K562 (cell line): ENCODE data around the gene ZNF319. TPM values are rescaled to one million over a fixed set of nuclear protein-coding genes. Genes with fewer than 3 reads are reported as not detected.

Experiments
- BCOR ChIP-seq: fragments of 450-650 bp; IDR thresholded peaks from 2 replicates; pipeline ENCODE4 v1.6.1; 2016
- BMI1 ChIP-seq: fragments of 150-350 bp; IDR thresholded peaks from 2 replicates; pipeline ENCODE4 v1.6.1; 2014; ENCODE audit warnings: low read length
- CBX5 ChIP-seq: IDR thresholded peaks from 2 replicates; pipeline ENCODE4 v1.6.1; 2014; ENCODE audit warnings: low read depth, borderline replicate concordance
- DNMT1 ChIP-seq: fragments of 450-650 bp; IDR thresholded peaks from 2 replicates; pipeline ENCODE4 v1.6.1; 2016; ENCODE audit warnings: antibody characterized with exemption, mild to moderate bottlenecking
- ELF4 ChIP-seq: fragments of 450-650 bp; formaldehyde crosslinking; IDR thresholded peaks from 2 replicates; pipeline ENCODE4 v1.4.0; 2022; ENCODE audit warnings: missing genetic modification characterization
- FIP1L1 ChIP-seq: fragments of 200-400 bp; formaldehyde crosslinking; IDR thresholded peaks from 2 replicates; pipeline ENCODE4 v1.6.1; 2018; ENCODE audit warnings: mild to moderate bottlenecking, low read depth, low read length; ENCODE audit not compliant: poor library complexity, severe bottlenecking
- MCM5 ChIP-seq: fragments of 450-650 bp; IDR thresholded peaks from 2 replicates; pipeline ENCODE4 v1.6.1; 2016; ENCODE audit warnings: low read depth
- MYBL2 ChIP-seq, 2 experiments: fragments of 450-650 bp in 1 of 2; sonication (generic) in 1 of 2; formaldehyde crosslinking in 1 of 2; IDR thresholded peaks; 2 replicates each; pipeline versions ENCODE4 v1.6.1 to v1.8.1; 2017 to 2022; ENCODE audit warnings: borderline replicate concordance in 1 of 2, inconsistent platforms in 1 of 2, low read depth in 1 of 2, mild to moderate bottlenecking in 1 of 2, missing genetic modification reagents in 1 of 2, moderate library complexity in 1 of 2
- NR4A1 ChIP-seq, 2 experiments: fragments of 250-450 bp in 1 of 2; fragments of 450-650 bp in 1 of 2; sonication (Bioruptor Pico) in 1 of 2; IDR thresholded peaks; 2 replicates each; pipeline versions ENCODE4 v1.4.0 to v1.6.1; 2016 to 2020; ENCODE audit warnings: mild to moderate bottlenecking in 2 of 2, missing compliant biosample characterization in 1 of 2, missing genetic modification characterization in 1 of 2, moderate library complexity in 1 of 2
- OTX1 ChIP-seq: fragments of 450-650 bp; formaldehyde crosslinking; IDR thresholded peaks from 2 replicates; pipeline ENCODE4 v1.4.0; 2022; ENCODE audit warnings: mild to moderate bottlenecking
- POLR2B ChIP-seq: fragments of 450-650 bp; IDR thresholded peaks from 2 replicates; pipeline ENCODE4 v1.6.1; 2018; ENCODE audit warnings: low read depth; ENCODE audit not compliant: partially characterized antibody
- POLR3A ChIP-seq: IDR thresholded peaks from 2 replicates; pipeline ENCODE4 v1.6.1; 2011; ENCODE audit warnings: borderline replicate concordance, mild to moderate bottlenecking, moderate library complexity; ENCODE audit not compliant: insufficient read length, insufficient read depth; ENCODE audit errors: extremely low read depth
- RB1 ChIP-seq: fragments of 450-650 bp; IDR thresholded peaks from 2 replicates; pipeline ENCODE4 v1.6.1; 2017; ENCODE audit warnings: low read depth, mild to moderate bottlenecking
- SMARCA5 ChIP-seq: fragments of 450-650 bp; IDR thresholded peaks from 2 replicates; pipeline ENCODE4 v1.6.1; 2016
- SRF ChIP-seq, 2 experiments: fragments of 250-450, 450-650 bp in 1 of 2; sonication (Bioruptor Pico) in 1 of 2; sonication (generic) in 1 of 2; formaldehyde crosslinking; IDR thresholded peaks; 2 replicates each; pipeline versions ENCODE4 v1.5.0 to v1.5.1; 2020 to 2022; ENCODE audit warnings: mild to moderate bottlenecking in 1 of 2, missing genetic modification reagents in 1 of 2
- STAG1 ChIP-seq: sonication (generic); formaldehyde crosslinking; IDR thresholded peaks from 2 replicates; pipeline ENCODE4 v1.5.0; 2020; ENCODE audit warnings: missing genetic modification reagents, borderline replicate concordance
- TBL1XR1 ChIP-seq, 2 experiments: IDR thresholded peaks; 2 replicates each; pipeline ENCODE4 v1.6.1; 2012; ENCODE audit warnings: improper control_type of control experiment in 2 of 2, low read length in 2 of 2, mild to moderate bottlenecking in 1 of 2
- TEAD1 ChIP-seq, 2 experiments: fragments of 450-650 bp in 1 of 2; sonication (generic) in 1 of 2; formaldehyde crosslinking; IDR thresholded peaks; 2 replicates each; pipeline versions ENCODE4 v1.4.0 to v1.8.0; 2020 to 2022; ENCODE audit warnings: mild to moderate bottlenecking in 2 of 2, missing genetic modification reagents in 1 of 2
- ZNF778 ChIP-seq: fragments of 450-650 bp; formaldehyde crosslinking; IDR thresholded peaks from 2 replicates; pipeline ENCODE4 v1.4.0; 2020; ENCODE audit warnings: mild to moderate bottlenecking, moderate library complexity
- polyA plus RNA-seq, 8 experiments: library from polyadenylated mRNA; depleted of rRNA in 4 of 8; stranded (reverse) in 5 of 8; unstranded in 3 of 8; fragments of >200 nt; fragmentation: Nextera tagmentation in 2 of 8; fragmentation: Illumina TruSeq in 1 of 8; extraction: Ambion mirVana in 2 of 8; extraction: Trizol in 1 of 8; gene quantifications; 2 replicates each; pipeline versions ENCODE4 v1.2.1 to v1.2.3, GENCODE V29; 2011 to 2014; ENCODE audit warnings: inconsistent platforms in 1 of 8, missing spikeins in 1 of 8
- total RNA-seq, 7 experiments: library from RNA; depleted of rRNA in 6 of 7; stranded (reverse); fragments of >200 nt in 6 of 7; fragmentation: Illumina TruSeq in 2 of 7; extraction: Trizol in 2 of 7; gene quantifications; 2 replicates each; pipeline versions ENCODE4 v1.2.1 to v1.2.3, GENCODE V29; 2011 to 2021; ENCODE audit warnings: low replicate concordance in 1 of 7
- TF ChIP-seq, protein P1 (sequence below): fragments of 250-450 bp; sonication (Bioruptor Pico); IDR thresholded peaks from 2 replicates; pipeline ENCODE4 v1.8.0; 2022; ENCODE audit warnings: moderate library complexity, mild to moderate bottlenecking, inconsistent platforms
- TF ChIP-seq, protein P2 (sequence below): sonication (generic); formaldehyde crosslinking; IDR thresholded peaks from 2 replicates; pipeline ENCODE4 v1.8.1; 2023; ENCODE audit warnings: mild to moderate bottlenecking, missing genetic modification reagents
- TF ChIP-seq, protein P3 (sequence below), 2 experiments: fragments of 450-650 bp; IDR thresholded peaks; 2 replicates each; pipeline ENCODE4 v1.6.1; 2016

ZNF319 gene
- total and polyA plus RNA-seq, 9 of the 15 experiments (the other 6 are each of a cell fraction or from before 2014, with no cell fraction given), result 0.20 to 5.7 (median 1.4) TPM

DNA sequence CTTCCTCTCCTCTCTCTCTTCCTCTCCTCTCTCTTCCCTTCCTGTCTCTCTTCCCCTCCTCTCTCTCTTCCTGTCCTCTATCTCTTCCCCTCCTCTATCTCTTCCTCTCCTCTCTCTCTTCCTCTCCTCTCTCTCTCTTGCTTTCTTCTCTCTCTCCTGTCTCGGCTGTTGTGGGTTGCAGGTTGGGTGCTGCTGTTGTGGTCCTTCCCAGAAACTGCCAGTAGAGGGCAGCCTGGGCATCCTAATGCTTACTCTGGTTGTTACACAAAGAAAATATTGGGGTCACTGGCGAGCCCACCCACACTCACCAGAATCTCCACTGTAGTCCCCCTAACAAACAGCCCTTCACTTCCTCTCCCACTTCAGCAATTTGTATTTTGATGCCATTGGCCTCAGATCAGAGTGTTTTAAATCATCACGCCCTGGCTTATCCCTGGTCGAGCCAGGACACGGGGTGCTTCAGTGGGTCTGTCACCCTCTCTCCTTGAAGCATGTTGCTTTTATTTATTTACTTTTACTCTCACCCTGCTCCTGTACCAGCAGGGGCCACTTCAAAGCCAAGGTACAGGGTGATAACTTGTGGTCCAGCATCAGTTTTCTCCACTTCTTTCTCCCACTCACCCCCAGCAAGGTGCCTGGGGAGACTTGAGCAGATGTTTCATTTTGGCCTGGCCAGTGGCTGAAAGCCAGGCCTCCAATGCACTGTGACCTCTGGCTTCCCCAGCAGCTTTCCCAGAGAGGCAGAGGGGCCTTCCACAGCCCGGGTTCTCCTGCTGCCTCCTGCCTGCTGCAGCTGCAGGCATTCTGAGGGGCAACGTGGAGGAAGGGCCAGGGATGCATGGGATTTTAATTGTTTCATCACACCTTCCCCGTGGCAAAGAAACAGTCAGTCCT is 20.4 kb upstream of the ZNF319 start (continued):
- TF ChIP-seq, protein P1, sequence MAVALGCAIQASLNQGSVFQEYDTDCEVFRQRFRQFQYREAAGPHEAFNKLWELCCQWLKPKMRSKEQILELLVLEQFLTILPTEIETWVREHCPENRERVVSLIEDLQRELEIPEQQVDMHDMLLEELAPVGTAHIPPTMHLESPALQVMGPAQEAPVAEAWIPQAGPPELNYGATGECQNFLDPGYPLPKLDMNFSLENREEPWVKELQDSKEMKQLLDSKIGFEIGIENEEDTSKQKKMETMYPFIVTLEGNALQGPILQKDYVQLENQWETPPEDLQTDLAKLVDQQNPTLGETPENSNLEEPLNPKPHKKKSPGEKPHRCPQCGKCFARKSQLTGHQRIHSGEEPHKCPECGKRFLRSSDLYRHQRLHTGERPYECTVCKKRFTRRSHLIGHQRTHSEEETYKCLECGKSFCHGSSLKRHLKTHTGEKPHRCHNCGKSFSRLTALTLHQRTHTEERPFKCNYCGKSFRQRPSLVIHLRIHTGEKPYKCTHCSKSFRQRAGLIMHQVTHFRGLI, result no peak
- TF ChIP-seq TBL1XR1 (IDR thresholded peaks at IDR 0.05; ENCODE audit: low read length in 2 of 2), result no peak
- peak; percentile 56; the same call in 1 of the 2 replicates for TF ChIP-seq DNMT1
- TF ChIP-seq MCM5, result no peak
- no peak for TF ChIP-seq NR4A1 (CRISPR knock-in tag; IDR thresholded peaks at IDR 0.05)
- no peak for TF ChIP-seq NR4A1 (tag; IDR thresholded peaks at IDR 0.05)
- TF ChIP-seq MYBL2 (IDR thresholded peaks at IDR 0.05; ENCODE audit: low read depth), result no peak
- no peak for TF ChIP-seq MYBL2 (CRISPR knock-in tag; IDR thresholded peaks at IDR 0.05; ENCODE audit: borderline replicate concordance)
- TF ChIP-seq, protein P2, sequence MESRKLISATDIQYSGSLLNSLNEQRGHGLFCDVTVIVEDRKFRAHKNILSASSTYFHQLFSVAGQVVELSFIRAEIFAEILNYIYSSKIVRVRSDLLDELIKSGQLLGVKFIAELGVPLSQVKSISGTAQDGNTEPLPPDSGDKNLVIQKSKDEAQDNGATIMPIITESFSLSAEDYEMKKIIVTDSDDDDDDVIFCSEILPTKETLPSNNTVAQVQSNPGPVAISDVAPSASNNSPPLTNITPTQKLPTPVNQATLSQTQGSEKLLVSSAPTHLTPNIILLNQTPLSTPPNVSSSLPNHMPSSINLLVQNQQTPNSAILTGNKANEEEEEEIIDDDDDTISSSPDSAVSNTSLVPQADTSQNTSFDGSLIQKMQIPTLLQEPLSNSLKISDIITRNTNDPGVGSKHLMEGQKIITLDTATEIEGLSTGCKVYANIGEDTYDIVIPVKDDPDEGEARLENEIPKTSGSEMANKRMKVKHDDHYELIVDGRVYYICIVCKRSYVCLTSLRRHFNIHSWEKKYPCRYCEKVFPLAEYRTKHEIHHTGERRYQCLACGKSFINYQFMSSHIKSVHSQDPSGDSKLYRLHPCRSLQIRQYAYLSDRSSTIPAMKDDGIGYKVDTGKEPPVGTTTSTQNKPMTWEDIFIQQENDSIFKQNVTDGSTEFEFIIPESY (CRISPR knock-in tag), result no peak
- TF ChIP-seq CBX5, result no peak
- no peak for TF ChIP-seq ZNF778 (CRISPR knock-in tag)
- TF ChIP-seq BCOR, result peak; percentile 40; the same call in 1 of the 2 replicates
- TF ChIP-seq SMARCA5, result no peak
- TF ChIP-seq RB1, result no peak
- TF ChIP-seq SRF (CRISPR knock-in tag; IDR thresholded peaks at IDR 0.05), result no peak
- TF ChIP-seq POLR3A, result no peak
- TF ChIP-seq BMI1, result no peak
- peak; percentile 60; the same call in 1 of the 2 replicates for TF ChIP-seq OTX1
- no peak for TF ChIP-seq TEAD1 (CRISPR knock-in tag; IDR thresholded peaks at IDR 0.05)
- TF ChIP-seq POLR2B, result peak; percentile 40
- TF ChIP-seq STAG1 (CRISPR knock-in tag), result peak; percentile 63; the same call in 1 of the 2 replicates
- no peak for TF ChIP-seq FIP1L1
- TF ChIP-seq, protein P3, sequence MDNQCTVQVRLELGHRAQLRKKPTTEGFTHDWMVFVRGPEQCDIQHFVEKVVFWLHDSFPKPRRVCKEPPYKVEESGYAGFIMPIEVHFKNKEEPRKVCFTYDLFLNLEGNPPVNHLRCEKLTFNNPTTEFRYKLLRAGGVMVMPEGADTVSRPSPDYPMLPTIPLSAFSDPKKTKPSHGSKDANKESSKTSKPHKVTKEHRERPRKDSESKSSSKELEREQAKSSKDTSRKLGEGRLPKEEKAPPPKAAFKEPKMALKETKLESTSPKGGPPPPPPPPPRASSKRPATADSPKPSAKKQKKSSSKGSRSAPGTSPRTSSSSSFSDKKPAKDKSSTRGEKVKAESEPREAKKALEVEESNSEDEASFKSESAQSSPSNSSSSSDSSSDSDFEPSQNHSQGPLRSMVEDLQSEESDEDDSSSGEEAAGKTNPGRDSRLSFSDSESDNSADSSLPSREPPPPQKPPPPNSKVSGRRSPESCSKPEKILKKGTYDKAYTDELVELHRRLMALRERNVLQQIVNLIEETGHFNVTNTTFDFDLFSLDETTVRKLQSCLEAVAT (IDR thresholded peaks at IDR 0.05), result peak; percentile 60 to 79; a peak in 3 of 4 replicates
- TF ChIP-seq ELF4 (CRISPR knock-in tag), result peak; percentile 84; the same call in 1 of the 2 replicates
